AG09319 (cell line): ENCODE measurements around the gene ARX.

Experiments used
- DNase-seq: peaks from one replicate; pipeline ENCODE4 v3.0.0-alpha.2; 2010; ENCODE audit warnings: low read depth; ENCODE audit errors: extremely low read depth
- CTCF ChIP-seq: IDR thresholded peaks from 2 replicates; pipeline ENCODE4 v1.5.1; 2011; ENCODE audit warnings: low read depth, mild to moderate bottlenecking, inconsistent platforms, low read length, moderate library complexity

The ARX gene

DNA sequence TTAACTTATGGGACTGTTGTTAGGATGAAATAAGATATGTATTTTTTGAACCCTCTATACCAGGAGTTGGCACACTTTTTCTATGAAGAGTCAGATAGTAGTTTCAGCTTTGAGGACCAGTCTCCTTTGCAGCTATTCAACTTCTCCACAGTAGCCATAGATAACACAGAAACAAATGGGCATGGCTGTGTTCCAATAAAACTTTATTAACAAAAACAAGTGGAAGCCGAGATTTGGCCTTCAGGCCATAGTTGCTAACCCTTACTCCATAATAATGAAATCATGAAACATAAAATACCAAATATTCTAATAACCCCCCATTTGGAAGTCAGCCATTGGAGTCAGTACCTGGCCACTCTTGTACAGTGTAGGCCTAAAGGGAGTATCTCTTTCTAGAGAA lies 30.6 kb downstream of the ARX start:
- no peak for DNase-seq
- TF ChIP-seq CTCF, result no peak

- TF ChIP-seq CTCF, result no peak
- DNase-seq, result no peak
Measured at GRCh38 chrX:24983931-24984330, 31.8 kb downstream of the ARX start.

- TF ChIP-seq CTCF, result no peak
- no peak for DNase-seq
Measured at GRCh38 chrX:24982306-24982965, 33.3 kb downstream of the ARX start.

DNA sequence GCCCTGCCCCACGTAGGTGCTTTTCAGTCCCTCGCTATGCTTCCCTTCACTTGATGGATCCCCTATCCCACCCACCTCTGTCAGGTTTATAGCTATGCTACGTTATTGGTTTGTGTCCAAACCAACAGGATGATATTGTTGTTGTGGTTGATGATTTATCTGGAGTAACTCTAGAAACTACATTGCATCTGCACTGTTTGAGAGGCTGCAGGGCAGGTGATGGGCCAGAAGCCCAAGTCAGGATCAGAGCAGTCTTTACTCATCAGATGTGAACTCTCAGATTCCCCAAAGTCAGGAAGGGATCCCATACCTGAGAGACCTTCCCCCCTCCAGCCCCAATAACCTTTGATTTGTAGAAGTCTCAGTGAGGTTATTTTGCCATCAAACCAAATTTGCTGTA lies 34.7 kb downstream of the ARX start:
- no peak for DNase-seq
- no peak for TF ChIP-seq CTCF

GRCh38 chrX:24979081-24979480 lies 36.7 kb downstream of the ARX start:
- TF ChIP-seq CTCF, result no peak
- DNase-seq, result no peak

GRCh38 chrX:24969812-24970211 lies 46.0 kb downstream of the ARX start:
- no peak for TF ChIP-seq CTCF
- no peak for DNase-seq

- TF ChIP-seq CTCF, result no peak
- DNase-seq, result no peak
Measured at GRCh38 chrX:24965372-24965771, 50.4 kb downstream of the ARX start.
